NB4 (cell line): ENCODE data around the gene MRM2.

Experiments
- CTCF ChIP-seq: IDR thresholded peaks from one replicate; pipeline ENCODE4 v1.5.1; 2012; ENCODE audit warnings: low read depth, low read length
- MAX ChIP-seq: IDR thresholded peaks from 2 replicates; pipeline ENCODE4 v1.6.1; 2011; ENCODE audit warnings: low read depth, low read length
- MYC ChIP-seq: IDR thresholded peaks from 2 replicates; pipeline ENCODE4 v1.6.1; 2011; ENCODE audit warnings: low read depth, low read length
- POLR2A ChIP-seq: IDR thresholded peaks from 2 replicates; pipeline ENCODE4 v1.6.1; 2011; ENCODE audit warnings: mild to moderate bottlenecking; ENCODE audit not compliant: insufficient read length; ENCODE audit errors: extremely low read depth

DNA sequence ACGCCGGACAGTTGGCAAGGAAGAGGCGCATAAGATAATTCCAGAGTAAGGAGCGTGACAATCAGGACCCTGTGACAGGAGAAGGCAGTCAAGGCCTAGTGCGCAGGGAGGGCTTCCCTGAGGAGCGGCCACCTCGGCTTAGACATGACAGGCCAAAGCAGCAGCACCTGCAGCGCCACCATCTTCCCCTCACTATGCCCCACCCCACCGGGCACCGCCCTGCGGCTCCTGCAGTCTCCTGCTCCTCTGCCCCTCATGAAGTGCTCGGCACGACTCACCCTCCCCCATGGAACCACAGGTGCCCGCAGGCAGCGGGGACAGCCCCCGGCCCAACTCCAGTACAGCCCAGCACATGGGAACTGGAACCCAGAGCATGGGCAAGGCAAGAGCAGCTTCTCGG lies 21.1 kb downstream of the MRM2 start:
- TF ChIP-seq CTCF (no peak), MAX (no peak), POLR2A (no peak), MYC (no peak)
